KBM-7 (cell line): ENCODE measurements around the gene OGFOD1.
A peak's percentile ranks its signal among the peaks of the same experiment; 100 is the strongest.
"Not testable (repeated sequence)": the region's sequence is repeated elsewhere in the genome, so short reads cannot be mapped to it uniquely, and the experiment has no call there.

Source experiments
- DNase-seq: peaks from one replicate; pipeline ENCODE4 v3.0.0-alpha.2; 2015
- in situ Hi-C: fragments of 300-500 bp; cut with MboI; formaldehyde crosslinking; loops from 2 replicates; pipeline ENCODE4 v1.14.3; 2020; ENCODE audit warnings: low sequenced_read_pairs, low pct_unique_long_range_greater_than_20kb, mixed read lengths

The OGFOD1 gene

GRCh38 chr16:56475201-56475600 is 23.8 kb downstream of the OGFOD1 start:
- in situ Hi-C loops: no loop called here
- DNase-seq: no peak

GRCh38 chr16:56477096-56477878 is 25.9 kb downstream of the OGFOD1 start:
- DNase-seq: no peak
- in situ Hi-C loops: no loop called here

- in situ Hi-C loops: no loop called here
- DNase-seq: no peak
These were observed 27.1 kb downstream of the OGFOD1 start for GRCh38 chr16:56478281-56479049.

GRCh38 chr16:56479469-56479868 is 28.1 kb downstream of the OGFOD1 start:
- DNase-seq: no peak
- in situ Hi-C loops: no loop called here

GRCh38 chr16:56480776-56481467 is 29.6 kb downstream of the OGFOD1 start:
- in situ Hi-C loops: no loop called here
- DNase-seq: no peak

GRCh38 chr16:56481468-56482122 is 30.2 kb downstream of the OGFOD1 start:
- DNase-seq: no peak
- in situ Hi-C loops: no loop called here

- DNase-seq: no peak
- in situ Hi-C loops: no loop called here
These were observed 31.4 kb downstream of the OGFOD1 start for GRCh38 chr16:56482683-56483236.

GRCh38 chr16:56483394-56483793 is 32.0 kb downstream of the OGFOD1 start:
- DNase-seq: no peak
- in situ Hi-C loops: no loop called here

- in situ Hi-C loops: no loop called here
- DNase-seq: no peak
These were observed 36.7 kb downstream of the OGFOD1 start for GRCh38 chr16:56488035-56488434.

GRCh38 chr16:56488868-56489267 is 37.5 kb downstream of the OGFOD1 start:
- DNase-seq, in situ Hi-C loops: not testable (repeated sequence)

- DNase-seq: no peak
- in situ Hi-C loops: no loop called here
These were observed 40.4 kb downstream of the OGFOD1 start for GRCh38 chr16:56491657-56492261.

- in situ Hi-C loops: no loop called here
- DNase-seq: no peak
These were observed 41.8 kb downstream of the OGFOD1 start for GRCh38 chr16:56493126-56493525.

- no peak for DNase-seq
- in situ Hi-C loops: no loop called here
These were observed 42.5 kb downstream of the OGFOD1 start for GRCh38 chr16:56493815-56494214.

- in situ Hi-C loops: no loop called here
- no peak for DNase-seq
These were observed 53.8 kb downstream of the OGFOD1 start for GRCh38 chr16:56505181-56505580.

GRCh38 chr16:56506941-56507340 is 55.6 kb downstream of the OGFOD1 start:
- in situ Hi-C loops: no loop called here
- no peak for DNase-seq

- in situ Hi-C loops: no loop called here
These were observed 59.2 kb downstream of the OGFOD1 start for GRCh38 chr16:56510544-56510943.

GRCh38 chr16:56512025-56512424 is 60.7 kb downstream of the OGFOD1 start:
- in situ Hi-C loops: no loop called here
- DNase-seq: no peak

More at GRCh38 chr16:56510544-56510943, 59.2 kb downstream of the OGFOD1 start:
- no peak for DNase-seq

GRCh38 chr16:56513091-56513490 is 61.7 kb downstream of the OGFOD1 start:
- no peak for DNase-seq
- in situ Hi-C loops: no loop called here

- DNase-seq: peak; percentile 84
- in situ Hi-C loops: no loop called here
These were observed 62.6 kb downstream of the OGFOD1 start for GRCh38 chr16:56513972-56514371.
